Cardiac muscle cell (in vitro differentiated cells and primary cell): Measurements from ENCODE around the gene CFAP77. TPM values are rescaled to one million over a fixed set of nuclear protein-coding genes. Genes with fewer than 3 reads are reported as not detected.
"Not testable (repeated sequence)": the region's sequence is repeated elsewhere in the genome, so short reads cannot be mapped to it uniquely, and the experiment has no call there.

ENCODE experiments used
- DNase-seq, 2 donors: peaks; one replicate each; pipeline versions ENCODE4 v3.0.0 to v3.0.0-alpha.2; 2010 to 2017; ENCODE audit warnings: low read depth in 1 of 2, low spot score in 1 of 2
- H3K27ac ChIP-seq: fragments of 200-600 bp; sonication (generic); 2 replicates; pipeline ENCODE4 v1.5.1; 2016
- H3K27me3 ChIP-seq: fragments of 200-600 bp; sonication (generic); 2 replicates; pipeline ENCODE4 v1.6.0; 2016; ENCODE audit warnings: control low read depth
- H3K36me3 ChIP-seq: fragments of 200-600 bp; sonication (generic); 2 replicates; pipeline ENCODE4 v1.5.1; 2016; ENCODE audit warnings: control low read depth
- H3K4me1 ChIP-seq: fragments of 200-600 bp; sonication (generic); 2 replicates; pipeline ENCODE4 v1.8.1; 2017; ENCODE audit warnings: low read depth, mild to moderate bottlenecking, mixed run types
- H3K4me3 ChIP-seq: fragments of 200-600 bp; sonication (generic); 2 replicates; pipeline ENCODE4 v1.5.1; 2016; ENCODE audit warnings: mild to moderate bottlenecking
- H3K9me3 ChIP-seq: fragments of 200-600 bp; sonication (generic); 2 replicates; pipeline ENCODE4 v1.5.1; 2017; ENCODE audit warnings: low read depth, mild to moderate bottlenecking, control low read depth
- CTCF ChIP-seq: IDR thresholded peaks from 2 replicates; pipeline ENCODE4 v1.5.1; 2012; ENCODE audit warnings: low read depth, mild to moderate bottlenecking, low read length
- polyA plus RNA-seq: library from polyadenylated mRNA; unstranded; fragments of >200 nt; fragmentation: Nextera tagmentation; extraction: Ambion mirVana; gene quantifications from 2 replicates; pipeline ENCODE4 v1.2.1, GENCODE V29; 2016
- total RNA-seq: library from RNA; depleted of rRNA; stranded (reverse); fragments of >200 nt; gene quantifications from 2 replicates; pipeline ENCODE4 v1.2.3, GENCODE V29; 2016

CFAP77 gene
- total and polyA plus RNA-seq, 2 experiments from 2014 or later = 0.46 to 1.5 TPM

- no peak overlapping the region for H3K27ac ChIP-seq
- H3K36me3 ChIP-seq = no peaks in the 10 kb centered on the region
- no peak overlapping the region for H3K4me3 ChIP-seq
- no peaks in the 10 kb centered on the region for H3K4me1 ChIP-seq
- no peaks in the 10 kb centered on the region for H3K9me3 ChIP-seq
- no peak for TF ChIP-seq CTCF
- H3K27me3 ChIP-seq = no peaks in the 10 kb centered on the region
- DNase-seq = no peak
Observed at GRCh38 chr9:132369421-132369820, 40.6 kb upstream of the CFAP77 start.

- Histone ChIP-seq H3K9me3 (no peaks in the 10 kb centered on the region), H3K36me3 (peaks cover 7% of the 10 kb centered on the region), H3K4me3 (no peak overlapping the region), H3K27ac (no peak overlapping the region), H3K27me3 (no peaks in the 10 kb centered on the region), H3K4me1 (no peaks in the 10 kb centered on the region)
- DNase-seq = no peak
- TF ChIP-seq CTCF = no peak
Observed at GRCh38 chr9:132370592-132370991, 39.4 kb upstream of the CFAP77 start.

- DNase-seq = peak in 1 of 2 donors; percentile 72
- Histone ChIP-seq H3K36me3 (peaks cover 14% of the 10 kb centered on the region), H3K27ac (no peak overlapping the region), H3K27me3 (no peaks in the 10 kb centered on the region), H3K9me3 (no peaks in the 10 kb centered on the region), H3K4me3 (no peak overlapping the region), H3K4me1 (no peaks in the 10 kb centered on the region)
- TF ChIP-seq CTCF = no peak
Observed at GRCh38 chr9:132372177-132373095, 37.6 kb upstream of the CFAP77 start.

- DNase-seq, H3K9me3 ChIP-seq, H3K4me3 ChIP-seq, H3K27ac ChIP-seq, H3K27me3 ChIP-seq, H3K4me1 ChIP-seq: not testable (repeated sequence)
- peaks cover 21% of the 10 kb centered on the region for H3K36me3 ChIP-seq
Observed at GRCh38 chr9:132377769-132378168, 32.2 kb upstream of the CFAP77 start.

GRCh38 chr9:132378416-132378815 lies 31.6 kb upstream of the CFAP77 start:
- H3K4me3 ChIP-seq, H3K27ac ChIP-seq, H3K9me3 ChIP-seq, H3K4me1 ChIP-seq, DNase-seq, H3K27me3 ChIP-seq: not testable (repeated sequence)
- H3K36me3 ChIP-seq = peaks cover 21% of the 10 kb centered on the region

- no peak overlapping the region for H3K4me3 ChIP-seq
- H3K9me3 ChIP-seq = no peaks in the 10 kb centered on the region
- DNase-seq = no peak
- H3K4me1 ChIP-seq = no peaks in the 10 kb centered on the region
- peaks cover 33% of the 10 kb centered on the region for H3K36me3 ChIP-seq
- TF ChIP-seq CTCF = no peak
- no peaks in the 10 kb centered on the region for H3K27me3 ChIP-seq
- H3K27ac ChIP-seq = no peak overlapping the region
Observed at GRCh38 chr9:132381966-132382541, 28.0 kb upstream of the CFAP77 start.
